GM12865 (cell line): ENCODE measurements around the gene PGAP3.

Experiments
- DNase-seq: peaks from one replicate; pipeline ENCODE4 v3.0.0; 2010; ENCODE audit warnings: low read depth
- H3K4me3 ChIP-seq: 2 replicates; pipeline ENCODE4 v1.5.1; 2011; ENCODE audit warnings: mild to moderate bottlenecking, low read depth, low read length, control low read depth
- CTCF ChIP-seq: IDR thresholded peaks from 2 replicates; pipeline ENCODE4 v1.5.1; 2011; ENCODE audit warnings: low read length, control low read depth, low read depth, inconsistent platforms; ENCODE audit not compliant: insufficient read depth; ENCODE audit errors: missing control alignments

PGAP3 gene

GRCh38 chr17:39631403-39631802 lies 56.5 kb downstream of the PGAP3 start:
- DNase-seq = no peak
- TF ChIP-seq CTCF = no peak
- no peak overlapping the region for H3K4me3 ChIP-seq

- H3K4me3 ChIP-seq = no peak overlapping the region
- DNase-seq = no peak
- TF ChIP-seq CTCF = no peak
Measured at GRCh38 chr17:39629898-39630297, 58.0 kb downstream of the PGAP3 start.

- no peak for TF ChIP-seq CTCF
- no peak for DNase-seq
- H3K4me3 ChIP-seq = no peak overlapping the region
Measured at GRCh38 chr17:39629494-39629880, 58.4 kb downstream of the PGAP3 start.

GRCh38 chr17:39628655-39629493 lies 59.0 kb downstream of the PGAP3 start:
- no peak for TF ChIP-seq CTCF
- H3K4me3 ChIP-seq = no peak overlapping the region
- no peak for DNase-seq

GRCh38 chr17:39627712-39628516 lies 59.9 kb downstream of the PGAP3 start:
- H3K4me3 ChIP-seq = no peak overlapping the region
- DNase-seq = no peak
- TF ChIP-seq CTCF = no peak

- H3K4me3 ChIP-seq = no peak overlapping the region
- no peak for DNase-seq
- TF ChIP-seq CTCF = no peak
Measured at GRCh38 chr17:39627047-39627711, 60.7 kb downstream of the PGAP3 start.
